Fibroblast of villous mesenchyme (primary cell): ENCODE measurements around the gene DTYMK. TPM values are rescaled to one million over a fixed set of nuclear protein-coding genes. Genes with fewer than 3 reads are reported as not detected.

Experiments used
- DNase-seq: peaks from one replicate; pipeline ENCODE4 v3.0.0-alpha.2; 2010; ENCODE audit warnings: low read depth
- H3K4me3 ChIP-seq: 2 replicates; pipeline ENCODE4 v1.5.1; 2011; ENCODE audit warnings: low read depth, mild to moderate bottlenecking, low read length
- total RNA-seq: library from RNA; depleted of rRNA; stranded (reverse); fragments of >200 nt; gene quantifications from 2 replicates; pipeline ENCODE4 v1.2.3, GENCODE V29; 2012
- TF ChIP-seq, protein P1 (sequence below): IDR thresholded peaks from 2 replicates; pipeline ENCODE4 v1.5.1; 2012; ENCODE audit warnings: low read depth, mild to moderate bottlenecking, low read length; ENCODE audit not compliant: insufficient read depth

DTYMK gene
- total RNA-seq, 1 donor, result 33.2 TPM

DNA sequence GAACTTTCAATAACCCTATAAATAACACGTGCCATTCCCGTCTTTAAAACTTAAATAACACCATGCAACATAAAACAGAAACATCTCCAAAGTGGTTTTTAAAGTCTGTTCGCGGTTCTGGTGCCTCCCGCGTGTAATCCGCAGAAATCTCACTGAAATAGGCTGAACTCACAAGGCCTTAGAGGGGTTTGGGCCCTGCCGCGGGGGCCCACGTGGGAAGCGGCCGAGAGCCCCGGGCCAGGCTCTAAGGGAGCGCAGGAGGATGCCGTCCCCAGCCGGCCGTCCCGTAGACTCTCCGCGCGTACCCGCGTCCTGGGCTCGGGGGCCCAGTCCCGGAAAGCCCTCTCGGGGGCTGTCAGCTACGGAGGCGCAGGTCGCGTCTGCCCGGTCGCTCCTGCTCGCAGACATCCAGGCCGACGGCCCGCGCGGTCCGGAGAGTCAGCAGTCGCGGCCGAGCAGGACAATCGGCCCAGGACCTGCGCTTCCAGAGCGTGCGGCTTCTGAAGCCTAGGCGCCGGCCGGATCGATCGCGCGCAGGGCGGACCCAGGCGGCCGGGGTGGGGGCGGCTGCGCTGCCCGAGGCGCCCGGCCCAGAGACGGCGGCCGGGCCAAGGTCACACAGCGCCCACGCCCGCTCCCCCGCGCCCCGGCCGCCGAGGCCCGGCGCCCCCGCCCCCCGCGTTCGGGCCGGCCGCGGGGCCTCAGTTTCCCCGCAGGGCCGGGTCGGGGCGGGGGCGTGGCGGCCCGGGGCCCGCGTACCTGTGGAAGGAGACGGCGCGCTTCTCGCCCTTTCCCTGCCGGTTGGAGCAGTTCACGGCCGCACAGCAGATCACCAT, 50.2 kb downstream of the DTYMK start:
- H3K4me3 ChIP-seq, result peak overlapping the region; percentile 87
- TF ChIP-seq, protein P1, sequence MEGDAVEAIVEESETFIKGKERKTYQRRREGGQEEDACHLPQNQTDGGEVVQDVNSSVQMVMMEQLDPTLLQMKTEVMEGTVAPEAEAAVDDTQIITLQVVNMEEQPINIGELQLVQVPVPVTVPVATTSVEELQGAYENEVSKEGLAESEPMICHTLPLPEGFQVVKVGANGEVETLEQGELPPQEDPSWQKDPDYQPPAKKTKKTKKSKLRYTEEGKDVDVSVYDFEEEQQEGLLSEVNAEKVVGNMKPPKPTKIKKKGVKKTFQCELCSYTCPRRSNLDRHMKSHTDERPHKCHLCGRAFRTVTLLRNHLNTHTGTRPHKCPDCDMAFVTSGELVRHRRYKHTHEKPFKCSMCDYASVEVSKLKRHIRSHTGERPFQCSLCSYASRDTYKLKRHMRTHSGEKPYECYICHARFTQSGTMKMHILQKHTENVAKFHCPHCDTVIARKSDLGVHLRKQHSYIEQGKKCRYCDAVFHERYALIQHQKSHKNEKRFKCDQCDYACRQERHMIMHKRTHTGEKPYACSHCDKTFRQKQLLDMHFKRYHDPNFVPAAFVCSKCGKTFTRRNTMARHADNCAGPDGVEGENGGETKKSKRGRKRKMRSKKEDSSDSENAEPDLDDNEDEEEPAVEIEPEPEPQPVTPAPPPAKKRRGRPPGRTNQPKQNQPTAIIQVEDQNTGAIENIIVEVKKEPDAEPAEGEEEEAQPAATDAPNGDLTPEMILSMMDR, result no peak
- peak; percentile 41 for DNase-seq

DNA sequence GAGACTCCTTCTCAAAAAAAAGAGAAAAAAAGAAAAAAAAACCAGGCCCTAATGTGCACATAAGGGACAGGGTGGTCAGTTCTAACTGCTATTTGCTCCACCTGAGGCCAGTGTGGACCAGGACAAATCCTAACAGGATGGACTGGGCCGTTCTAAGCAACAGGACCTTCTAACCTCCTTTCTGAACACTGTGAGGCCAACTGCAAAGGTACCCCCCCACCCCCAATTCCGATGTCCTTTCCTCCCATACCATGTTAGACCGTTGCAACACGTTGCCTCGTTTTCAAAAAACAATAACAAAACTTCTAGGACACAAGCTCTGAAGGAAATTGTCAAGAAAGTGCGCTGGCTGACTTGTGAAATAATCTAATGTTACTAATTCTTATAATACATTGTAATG, 50.9 kb downstream of the DTYMK start:
- peak overlapping the region; percentile 87 for H3K4me3 ChIP-seq
- TF ChIP-seq, protein P1, result no peak
- DNase-seq, result peak; percentile 56

DNA sequence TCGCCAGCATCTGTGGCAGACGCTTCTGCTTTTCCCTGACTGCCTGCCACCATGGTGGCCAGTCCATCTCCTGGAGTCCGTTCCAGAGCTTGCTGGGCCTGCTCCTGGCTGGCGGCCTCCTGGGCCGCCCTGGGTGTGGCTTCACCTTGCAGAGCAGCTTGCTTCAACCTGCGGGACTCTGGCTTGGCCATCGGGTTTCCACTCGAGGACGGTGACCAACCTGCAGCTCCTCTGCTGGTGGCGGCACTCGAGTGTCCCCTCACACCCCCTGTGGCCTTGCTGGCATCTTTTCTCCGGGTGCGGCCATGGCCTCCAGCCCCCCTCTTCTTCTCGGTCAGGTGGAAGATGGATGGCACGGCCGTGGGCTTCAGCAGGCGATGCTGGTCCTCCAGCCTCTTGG, 53.1 kb downstream of the DTYMK start:
- DNase-seq, result no peak
- TF ChIP-seq, protein P1, result no peak

DNA sequence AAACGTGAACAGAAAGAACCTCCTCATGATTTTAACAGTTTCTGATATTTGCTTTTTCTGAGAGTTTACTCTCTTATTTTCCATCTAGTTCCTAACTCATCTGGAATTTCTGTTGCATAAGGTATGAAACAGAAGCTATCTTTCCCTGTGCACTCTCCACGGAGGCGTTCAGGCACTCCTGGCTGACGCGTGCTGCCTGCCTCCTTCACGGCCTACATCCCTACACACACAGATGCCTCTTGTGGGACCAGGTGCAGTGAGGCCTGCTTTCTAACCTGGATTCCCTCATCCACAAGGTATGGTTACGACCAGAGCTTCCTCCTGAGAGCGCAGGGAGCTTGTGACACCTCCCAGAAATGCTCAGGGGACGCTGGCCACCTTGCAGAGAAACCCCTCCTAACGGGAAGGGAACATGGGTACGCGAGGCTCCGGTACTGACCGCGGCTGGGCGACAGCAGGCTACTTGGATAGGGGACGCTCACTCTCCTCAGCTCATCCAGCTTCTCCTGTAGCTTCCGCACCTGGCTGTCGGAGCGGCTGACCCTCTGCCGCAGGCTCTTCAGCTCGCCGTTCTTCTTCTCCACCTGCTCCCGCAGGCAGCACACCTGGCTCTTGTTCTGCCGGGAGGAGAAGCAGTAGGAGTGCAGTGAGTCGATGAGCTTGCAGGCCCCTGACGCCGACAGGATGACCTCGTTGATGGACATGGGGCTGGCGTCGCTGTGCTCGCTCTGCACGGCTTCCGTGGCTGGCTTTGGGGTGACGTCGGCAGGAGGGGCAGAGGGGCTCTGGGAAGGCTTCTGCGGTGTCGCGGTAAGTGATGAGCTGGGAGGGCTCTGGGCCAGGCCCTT, 53.9 kb downstream of the DTYMK start:
- DNase-seq, result no peak
- TF ChIP-seq, protein P1, result no peak
- H3K4me3 ChIP-seq, result no peak overlapping the region

More for the DNA sequence above, 53.1 kb downstream of the DTYMK start:
- no peak overlapping the region for H3K4me3 ChIP-seq

DNA sequence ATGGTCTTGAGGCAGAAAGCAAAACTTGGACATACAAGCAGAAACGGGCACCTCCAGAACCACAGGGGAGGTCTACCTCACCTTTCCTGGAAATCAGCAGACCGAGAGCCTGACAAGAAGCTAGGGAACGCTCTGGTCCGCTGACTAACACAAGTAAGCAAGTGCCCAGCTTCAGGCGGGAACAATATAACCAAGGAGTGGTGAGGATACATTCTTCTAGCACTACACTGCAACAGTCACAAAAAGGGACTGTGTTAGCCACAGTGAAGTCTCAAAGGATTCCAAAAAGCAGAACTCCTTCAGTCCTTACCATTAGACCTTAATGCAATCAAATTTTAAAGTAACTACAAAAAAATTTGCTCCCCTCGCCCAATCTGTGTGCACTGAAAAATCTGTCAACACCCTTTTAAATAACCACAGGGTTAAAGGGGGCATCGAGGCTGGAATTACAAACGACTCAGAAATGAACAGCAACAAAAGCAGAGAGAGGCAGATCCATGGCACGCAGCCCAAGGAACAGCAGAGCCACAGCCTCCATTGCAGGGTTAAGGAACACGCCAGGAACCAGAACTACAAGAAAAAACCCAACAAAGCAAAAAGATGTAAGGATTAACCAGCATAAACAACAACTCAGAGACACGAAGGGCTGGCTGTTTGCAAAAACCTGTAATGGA, 56.7 kb downstream of the DTYMK start:
- no peak overlapping the region for H3K4me3 ChIP-seq
- DNase-seq, result peak; percentile 39
- TF ChIP-seq, protein P1, result no peak

DNA sequence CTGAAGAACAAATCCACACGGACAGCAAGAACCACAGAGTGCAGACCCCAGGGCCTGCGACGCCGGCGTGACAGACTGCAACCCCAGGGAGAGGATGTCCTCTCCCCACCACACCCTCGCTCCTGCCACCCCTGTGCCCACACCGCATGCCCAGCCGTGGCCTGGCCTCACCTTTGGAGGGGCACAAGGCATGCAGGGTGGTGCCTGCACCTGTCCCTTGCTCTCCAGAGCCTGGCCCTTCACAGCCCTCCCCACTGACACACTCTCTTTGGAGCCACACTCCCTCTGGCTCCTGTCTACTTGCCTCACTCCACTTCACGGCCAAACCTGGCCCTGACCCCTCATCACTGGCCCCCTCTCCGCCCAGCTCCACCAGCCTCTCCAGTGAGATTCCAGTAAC, 58.9 kb downstream of the DTYMK start:
- DNase-seq, result no peak
- TF ChIP-seq, protein P1, result no peak
- H3K4me3 ChIP-seq, result no peak overlapping the region
